ENCODE data around the gene ABI1. TPM values are rescaled to one million over a fixed set of nuclear protein-coding genes. Genes with fewer than 3 reads are reported as not detected.

ABI1 gene
- total RNA-seq, 1 donor = 71.7 TPM

- no peak overlapping the region for H2AFZ ChIP-seq (ENCODE audit: low read length)
- H4K20me1 ChIP-seq (ENCODE audit: insufficient read depth, low read length) = peaks cover 49% of the 10 kb centered on the region
- no peak for DNase-seq (ENCODE audit: insufficient read length, low spot score, missing footprints)
These were observed 56.1 kb downstream of the ABI1 start for GRCh38 chr10:26804418-26805393.

DNA sequence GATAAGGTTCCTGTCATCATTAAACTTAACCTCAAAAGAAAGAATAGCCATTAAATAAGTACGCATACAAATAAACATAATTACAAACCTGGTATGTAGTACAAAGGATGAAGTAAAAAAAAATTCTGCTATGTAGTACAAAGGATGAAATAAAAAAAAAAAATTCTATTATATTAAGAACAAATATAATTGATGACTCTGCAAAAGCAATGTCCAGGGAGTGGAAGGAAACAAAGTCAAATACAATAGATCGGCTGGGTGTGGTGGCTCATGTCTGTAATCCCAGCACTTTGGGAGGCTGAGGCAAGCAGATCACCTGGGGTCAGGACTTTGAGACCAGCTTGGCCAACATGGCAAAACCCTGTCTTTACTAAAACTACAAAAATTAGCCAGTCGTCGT lies 56.9 kb downstream of the ABI1 start:
- Histone ChIP-seq H3K4me2 (ENCODE audit: insufficient read depth, low read length) (no peak overlapping the region), H4K20me1 (ENCODE audit: insufficient read depth, low read length) (peaks cover 48% of the 10 kb centered on the region), H3K9me3 (ENCODE audit: low read depth, low read length) (no peaks in the 10 kb centered on the region), H3K27ac (ENCODE audit: low read depth, low read length) (no peak overlapping the region), H3K79me2 (ENCODE audit: insufficient read depth, low read length) (peaks cover 96% of the 10 kb centered on the region), H2AFZ (ENCODE audit: low read length) (no peak overlapping the region), H3K36me3 (ENCODE audit: insufficient read depth, low read length) (no peaks in the 10 kb centered on the region), H3K27me3 (ENCODE audit: insufficient read depth, low read length) (no peaks in the 10 kb centered on the region), H3K4me1 (ENCODE audit: insufficient read depth, low read length) (peaks cover 8% of the 10 kb centered on the region), H3K4me3 (ENCODE audit: insufficient read depth, low read length) (no peak overlapping the region)
- no peak for DNase-seq (ENCODE audit: insufficient read length, low spot score, missing footprints)
- no peak for TF ChIP-seq CTCF (IDR thresholded peaks at IDR 0.05; ENCODE audit: extremely low read depth, low read depth, low read length)

More at GRCh38 chr10:26804418-26805393, 56.1 kb downstream of the ABI1 start:
- Histone ChIP-seq H3K36me3 (ENCODE audit: insufficient read depth, low read length) (no peaks in the 10 kb centered on the region), H3K27me3 (ENCODE audit: insufficient read depth, low read length) (no peaks in the 10 kb centered on the region), H3K79me2 (ENCODE audit: insufficient read depth, low read length) (peaks cover 96% of the 10 kb centered on the region), H3K4me3 (ENCODE audit: insufficient read depth, low read length) (no peak overlapping the region), H3K4me2 (ENCODE audit: insufficient read depth, low read length) (no peak overlapping the region), H3K4me1 (ENCODE audit: insufficient read depth, low read length) (peaks cover 8% of the 10 kb centered on the region), H3K27ac (ENCODE audit: low read depth, low read length) (no peak overlapping the region), H3K9me3 (ENCODE audit: low read depth, low read length) (no peaks in the 10 kb centered on the region)
- no peak for TF ChIP-seq CTCF (IDR thresholded peaks at IDR 0.05; ENCODE audit: extremely low read depth, low read depth, low read length)

GRCh38 chr10:26802527-26802926 lies 58.2 kb downstream of the ABI1 start:
- no peak for DNase-seq (ENCODE audit: insufficient read length, low spot score, missing footprints)
- H3K4me3 ChIP-seq (ENCODE audit: insufficient read depth, low read length) = no peak overlapping the region
- H3K4me2 ChIP-seq (ENCODE audit: insufficient read depth, low read length) = no peak overlapping the region
- TF ChIP-seq CTCF (IDR thresholded peaks at IDR 0.05; ENCODE audit: extremely low read depth, low read depth, low read length) = no peak
- H3K27me3 ChIP-seq (ENCODE audit: insufficient read depth, low read length) = no peaks in the 10 kb centered on the region
- no peak overlapping the region for H2AFZ ChIP-seq (ENCODE audit: low read length)
- peaks cover 8% of the 10 kb centered on the region for H3K4me1 ChIP-seq (ENCODE audit: insufficient read depth, low read length)
- no peaks in the 10 kb centered on the region for H3K36me3 ChIP-seq (ENCODE audit: insufficient read depth, low read length)
- H3K27ac ChIP-seq (ENCODE audit: low read depth, low read length) = no peak overlapping the region
- peaks cover 96% of the 10 kb centered on the region for H3K79me2 ChIP-seq (ENCODE audit: insufficient read depth, low read length)
- peaks cover 48% of the 10 kb centered on the region for H4K20me1 ChIP-seq (ENCODE audit: insufficient read depth, low read length)
- H3K9me3 ChIP-seq (ENCODE audit: low read depth, low read length) = no peaks in the 10 kb centered on the region

DNA sequence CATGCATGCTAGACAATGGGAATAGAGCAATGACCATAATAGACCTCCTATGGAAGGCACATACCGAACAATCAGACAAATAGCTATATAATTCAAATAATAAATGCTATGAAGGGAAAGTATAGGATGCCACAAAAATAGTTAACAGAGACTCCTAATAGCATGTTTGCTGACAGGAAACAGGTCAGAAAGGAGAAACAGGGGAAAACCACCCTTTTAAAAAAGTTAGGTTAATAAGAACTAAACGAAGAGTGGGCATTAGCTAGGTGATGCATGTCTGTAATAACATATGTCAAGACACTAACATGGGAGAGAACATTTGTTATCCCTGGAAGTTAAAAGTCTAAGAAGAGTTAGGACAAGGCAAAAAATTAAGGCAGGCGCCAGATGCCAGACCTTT lies 58.9 kb downstream of the ABI1 start:
- no peak for TF ChIP-seq CTCF (IDR thresholded peaks at IDR 0.05; ENCODE audit: extremely low read depth, low read depth, low read length)
- no peaks in the 10 kb centered on the region for H3K36me3 ChIP-seq (ENCODE audit: insufficient read depth, low read length)
- no peak overlapping the region for H3K4me3 ChIP-seq (ENCODE audit: insufficient read depth, low read length)
- peaks cover 96% of the 10 kb centered on the region for H3K79me2 ChIP-seq (ENCODE audit: insufficient read depth, low read length)
- no peak overlapping the region for H2AFZ ChIP-seq (ENCODE audit: low read length)
- H4K20me1 ChIP-seq (ENCODE audit: insufficient read depth, low read length) = peaks cover 51% of the 10 kb centered on the region
- H3K9me3 ChIP-seq (ENCODE audit: low read depth, low read length) = no peaks in the 10 kb centered on the region
- H3K27ac ChIP-seq (ENCODE audit: low read depth, low read length) = no peak overlapping the region
- H3K4me1 ChIP-seq (ENCODE audit: insufficient read depth, low read length) = peaks cover 8% of the 10 kb centered on the region
- no peaks in the 10 kb centered on the region for H3K27me3 ChIP-seq (ENCODE audit: insufficient read depth, low read length)
- no peak overlapping the region for H3K4me2 ChIP-seq (ENCODE audit: insufficient read depth, low read length)
- no peak for DNase-seq (ENCODE audit: insufficient read length, low spot score, missing footprints)

Measured in osteoblast (primary cell).